ENCODE results near the gene CCSER1.
"Not testable (repeated sequence)": the region's sequence is repeated elsewhere in the genome, so short reads cannot be mapped to it uniquely, and the experiment has no call there.

Gene CCSER1

GRCh38 chr4:91373546-91373945, 1246.4 kb downstream of the CCSER1 start:
- no peak for DNase-seq (ENCODE audit: low read depth)

GRCh38 chr4:91405431-91405830, 1278.2 kb downstream of the CCSER1 start:
- not testable (repeated sequence) for DNase-seq (ENCODE audit: low read depth)

- DNase-seq (ENCODE audit: low read depth) = no peak
Measured at GRCh38 chr4:91422011-91422410, 1294.8 kb downstream of the CCSER1 start.

- no peak for DNase-seq (ENCODE audit: low read depth)
Measured at GRCh38 chr4:91426725-91427124, 1299.5 kb downstream of the CCSER1 start.

GRCh38 chr4:91427171-91427570, 1300.0 kb downstream of the CCSER1 start:
- no peak for DNase-seq (ENCODE audit: low read depth)

- no peak for DNase-seq (ENCODE audit: low read depth)
Measured at GRCh38 chr4:91434631-91435030, 1307.4 kb downstream of the CCSER1 start.

- no peak for DNase-seq (ENCODE audit: low read depth)
Measured at GRCh38 chr4:91436556-91436955, 1309.4 kb downstream of the CCSER1 start.

GRCh38 chr4:91447168-91447567, 1320.0 kb downstream of the CCSER1 start:
- DNase-seq (ENCODE audit: low read depth) = no peak

GRCh38 chr4:91448668-91449330, 1321.6 kb downstream of the CCSER1 start:
- DNase-seq (ENCODE audit: low read depth) = no peak

GRCh38 chr4:91454111-91454510, 1326.9 kb downstream of the CCSER1 start:
- DNase-seq (ENCODE audit: low read depth) = no peak

- not testable (repeated sequence) for DNase-seq (ENCODE audit: low read depth)
Measured at GRCh38 chr4:91462566-91462965, 1335.4 kb downstream of the CCSER1 start.

- no peak for DNase-seq (ENCODE audit: low read depth)
Measured at GRCh38 chr4:91470671-91471070, 1343.5 kb downstream of the CCSER1 start.

- no peak for DNase-seq (ENCODE audit: low read depth)
Measured at GRCh38 chr4:91471280-91471679, 1344.1 kb downstream of the CCSER1 start.

GRCh38 chr4:91472046-91472445, 1344.9 kb downstream of the CCSER1 start:
- DNase-seq (ENCODE audit: low read depth) = no peak

- DNase-seq (ENCODE audit: low read depth) = no peak
Measured at GRCh38 chr4:91485415-91485814, 1358.2 kb downstream of the CCSER1 start.

- DNase-seq (ENCODE audit: low read depth) = no peak
Measured at GRCh38 chr4:91488946-91489345, 1361.8 kb downstream of the CCSER1 start.

- DNase-seq (ENCODE audit: low read depth) = no peak
Measured at GRCh38 chr4:91497892-91498291, 1370.7 kb downstream of the CCSER1 start.

GRCh38 chr4:91502365-91502764, 1375.2 kb downstream of the CCSER1 start:
- DNase-seq (ENCODE audit: low read depth) = no peak

GRCh38 chr4:91513326-91513725, 1386.1 kb downstream of the CCSER1 start:
- DNase-seq (ENCODE audit: low read depth) = no peak

GRCh38 chr4:91519155-91519554, 1392.0 kb downstream of the CCSER1 start:
- no peak for DNase-seq (ENCODE audit: low read depth)

- no peak for DNase-seq (ENCODE audit: low read depth)
Measured at GRCh38 chr4:91525621-91526020, 1398.4 kb downstream of the CCSER1 start.

GRCh38 chr4:91527056-91527455, 1399.9 kb downstream of the CCSER1 start:
- no peak for DNase-seq (ENCODE audit: low read depth)

- no peak for DNase-seq (ENCODE audit: low read depth)
Measured at GRCh38 chr4:91567594-91567993, 1440.4 kb downstream of the CCSER1 start.

- DNase-seq (ENCODE audit: low read depth) = no peak
Measured at GRCh38 chr4:91577864-91578263, 1450.7 kb downstream of the CCSER1 start.

All from T-helper 22 cell (primary cell).